Right lobe of liver (tissue), 6 donors: Measurements from ENCODE around the gene CHMP4A. TPM values are rescaled to one million over a fixed set of nuclear protein-coding genes. Genes with fewer than 3 reads are reported as not detected.
A peak's percentile ranks its signal among the peaks of the same experiment; 100 is the strongest.

Source experiments
- ATAC-seq, 4 donors: fragments of 200-7000 bp; cut with Tn5 transposase; one replicate each; pipeline ENCODE4 v1.9.1; 2020; ENCODE audit warnings: mild to moderate bottlenecking in 4 of 4, moderate library complexity in 4 of 4
- DNase-seq, 3 donors: peaks; one replicate each; pipeline ENCODE4 v3.0.0-alpha.2; 2020
- H3K27ac ChIP-seq, 3 donors: fragments of 200-600 bp; one replicate each; pipeline ENCODE4 v1.8.0; 2022
- H3K27me3 ChIP-seq, 2 donors: fragments of 200-600 bp; one replicate each; pipeline ENCODE4 v1.8.0; 2022
- H3K36me3 ChIP-seq, 4 donors: fragments of 200-600 bp; sonication (generic) in 1 of 4; one replicate each; pipeline versions ENCODE4 v1.5.1 to v1.8.0; 2017 to 2022; ENCODE audit warnings: control low read depth in 1 of 4
- H3K4me1 ChIP-seq, 4 donors: fragments of 200-600 bp; sonication (generic) in 1 of 4; one replicate each; pipeline versions ENCODE4 v1.5.1 to v1.8.0; 2017 to 2022; ENCODE audit warnings: control low read depth in 1 of 4
- H3K4me3 ChIP-seq, 3 donors: fragments of 200-600 bp; one replicate each; pipeline ENCODE4 v1.8.0; 2022
- H3K9me3 ChIP-seq, 4 donors: fragments of 200-600 bp; sonication (generic) in 1 of 4; one replicate each; pipeline versions ENCODE4 v1.5.1 to v1.8.0; 2017 to 2022; ENCODE audit warnings: control low read depth in 1 of 4
- POLR2A ChIP-seq: fragments of 450-650 bp; IDR thresholded peaks from one replicate; pipeline ENCODE4 v1.6.1; 2017; ENCODE audit warnings: antibody characterized with exemption, mild to moderate bottlenecking
- WGBS: methylation state at CpG from one replicate; pipeline ENCODE4 v1.1.6; 2018; ENCODE audit warnings: low coverage, low lambda C conversion rate; ENCODE audit not compliant: insufficient coverage; ENCODE audit errors: missing lambda C conversion rate; 5-methylcytosine and 5-hydroxymethylcytosine counted together
- intact Hi-C, 2 donors: fragments of 100-400 bp; cut with DNase I; formaldehyde crosslinking; loops; one replicate each; pipeline versions ENCODE4 v1.11.2 to v1.14.1; 2022
- total RNA-seq, 6 experiments: library from RNA; depleted of rRNA in 2 of 6; stranded (reverse); fragments of >200 nt in 2 of 6; fragmentation: NEBNext Ultra II Directional in 3 of 6; extraction: Animal tissue kit (Norgen Biotek cat#: 25700) in 3 of 6; gene quantifications; one replicate each; pipeline versions ENCODE4 v1.1.0 to v1.2.4, GENCODE V29; 2016 to 2023
- TF ChIP-seq, protein P1 (sequence below), 4 donors: fragments of 200-600 bp in 3 of 4; fragments of 450-650 bp in 1 of 4; IDR thresholded peaks; one replicate each; pipeline versions ENCODE4 v1.5.1 to v1.8.0; 2016 to 2022; ENCODE audit warnings: antibody characterized with exemption in 4 of 4, mild to moderate bottlenecking in 2 of 4
- donor health status: DM: no; HTN: yes; CAD: no.
- donor health status: DM: no; HTN: no; CAD: no.
- donor health status: DM: no; HTN: no; CAD: no.
- donor health status: DM: no; HTN: yes; CAD: no.
- donor health status: DM: no; HTN: yes; CAD: no.

The CHMP4A gene
- total RNA-seq, 6 experiments from 2014 or later: 11.9 to 28.9 (median 17.1) TPM

DNA sequence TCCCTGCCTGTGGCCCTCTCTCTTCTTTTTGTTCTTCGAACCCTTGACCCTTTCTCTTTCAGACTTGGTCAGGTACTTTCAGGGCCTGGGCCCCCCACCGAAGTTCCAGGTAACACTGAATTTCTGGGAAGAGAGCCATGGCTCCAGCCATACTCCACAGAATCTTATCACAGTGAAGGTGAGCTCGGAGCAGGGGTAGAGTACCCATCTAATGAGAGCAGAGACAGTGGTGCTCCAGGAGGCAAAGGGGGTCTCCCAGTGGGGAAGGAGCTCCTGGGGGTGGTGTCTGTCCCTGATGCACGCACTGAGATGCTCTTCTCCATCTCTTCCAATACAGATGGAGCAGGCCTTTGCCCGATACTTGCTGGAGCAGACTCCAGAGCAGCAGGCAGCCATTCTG is 47.5 kb downstream of the CHMP4A start:
- no peak overlapping the region for H3K27ac ChIP-seq
- TF ChIP-seq, protein P1, sequence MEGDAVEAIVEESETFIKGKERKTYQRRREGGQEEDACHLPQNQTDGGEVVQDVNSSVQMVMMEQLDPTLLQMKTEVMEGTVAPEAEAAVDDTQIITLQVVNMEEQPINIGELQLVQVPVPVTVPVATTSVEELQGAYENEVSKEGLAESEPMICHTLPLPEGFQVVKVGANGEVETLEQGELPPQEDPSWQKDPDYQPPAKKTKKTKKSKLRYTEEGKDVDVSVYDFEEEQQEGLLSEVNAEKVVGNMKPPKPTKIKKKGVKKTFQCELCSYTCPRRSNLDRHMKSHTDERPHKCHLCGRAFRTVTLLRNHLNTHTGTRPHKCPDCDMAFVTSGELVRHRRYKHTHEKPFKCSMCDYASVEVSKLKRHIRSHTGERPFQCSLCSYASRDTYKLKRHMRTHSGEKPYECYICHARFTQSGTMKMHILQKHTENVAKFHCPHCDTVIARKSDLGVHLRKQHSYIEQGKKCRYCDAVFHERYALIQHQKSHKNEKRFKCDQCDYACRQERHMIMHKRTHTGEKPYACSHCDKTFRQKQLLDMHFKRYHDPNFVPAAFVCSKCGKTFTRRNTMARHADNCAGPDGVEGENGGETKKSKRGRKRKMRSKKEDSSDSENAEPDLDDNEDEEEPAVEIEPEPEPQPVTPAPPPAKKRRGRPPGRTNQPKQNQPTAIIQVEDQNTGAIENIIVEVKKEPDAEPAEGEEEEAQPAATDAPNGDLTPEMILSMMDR (IDR thresholded peaks at IDR 0.05): no peak
- TF ChIP-seq POLR2A: no peak
- intact Hi-C loops: loop anchor here in 1 of 2 donors (10.0 kb wide), 1 partner anchor 101 kb away; no protein-coding TSS in a partner anchor
- DNase-seq (no peak), ATAC-seq (no peak)
- WGBS: 95% methylated on average over 5 of the region's 5 CpGs
- H3K4me1 ChIP-seq: peaks cover 0 to 22% (median 7%) of the 10 kb centered on the region in 4 donors
- H3K4me3 ChIP-seq: no peak overlapping the region
- no peaks in the 10 kb centered on the region for H3K27me3 ChIP-seq
- no peaks in the 10 kb centered on the region for H3K9me3 ChIP-seq
- peaks cover 7 to 43% (median 25%) of the 10 kb centered on the region in 4 donors for H3K36me3 ChIP-seq

DNA sequence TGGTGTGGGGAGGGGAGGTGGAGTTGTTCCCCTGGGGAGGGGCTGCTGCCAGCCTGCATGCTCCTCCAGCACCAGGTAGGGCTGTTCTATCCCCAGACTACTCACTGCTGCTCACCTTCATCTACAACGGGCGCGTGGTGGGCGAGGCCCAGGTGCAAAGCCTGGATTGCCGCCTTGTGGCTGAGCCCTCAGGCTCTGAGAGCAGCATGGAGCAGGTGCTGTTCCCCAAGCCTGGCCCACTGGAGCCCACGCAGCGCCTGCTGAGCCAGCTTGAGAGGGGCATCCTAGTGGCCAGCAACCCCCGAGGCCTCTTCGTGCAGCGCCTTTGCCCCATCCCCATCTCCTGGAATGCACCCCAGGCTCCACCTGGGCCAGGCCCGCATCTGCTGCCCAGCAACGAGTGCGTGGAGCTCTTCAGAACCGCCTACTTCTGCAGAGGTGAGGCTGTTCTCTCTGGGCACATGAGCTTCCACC is 48.7 kb downstream of the CHMP4A start:
- Histone ChIP-seq H3K27me3 (no peaks in the 10 kb centered on the region), H3K4me3 (no peak overlapping the region), H3K9me3 (no peaks in the 10 kb centered on the region), H3K27ac (no peak overlapping the region), H3K4me1 (peaks cover 0 to 32% (median 11%) of the 10 kb centered on the region in 4 donors), H3K36me3 (peaks cover 7 to 48% (median 26%) of the 10 kb centered on the region in 4 donors)
- DNase-seq (peak in 1 of 3 donors; percentile 51), ATAC-seq (no peak)
- TF ChIP-seq, protein P1 (IDR thresholded peaks at IDR 0.05): no peak
- TF ChIP-seq POLR2A: no peak
- intact Hi-C loops: loop anchor here in 1 of 2 donors (10.0 kb wide), 1 partner anchor 100 kb away; no protein-coding TSS in a partner anchor
- WGBS: no CpG with 5 or more reads among the region's 14 CpGs

DNA sequence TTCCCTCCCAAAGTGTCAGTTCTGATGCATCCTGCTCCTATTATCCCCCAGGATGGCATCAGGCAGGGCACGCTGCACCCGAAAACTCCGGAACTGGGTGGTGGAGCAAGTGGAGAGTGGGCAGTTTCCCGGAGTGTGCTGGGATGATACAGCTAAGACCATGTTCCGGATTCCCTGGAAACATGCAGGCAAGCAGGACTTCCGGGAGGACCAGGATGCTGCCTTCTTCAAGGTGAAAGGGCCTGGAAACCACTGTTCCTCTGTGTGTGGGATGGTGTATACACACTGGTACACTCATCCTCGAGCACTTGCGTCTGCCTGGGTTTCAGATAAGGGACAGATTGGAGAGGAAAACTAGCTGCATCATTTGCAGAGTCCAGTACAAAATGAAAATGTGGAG is 51.2 kb downstream of the CHMP4A start:
- H3K27me3 ChIP-seq: no peaks in the 10 kb centered on the region
- WGBS: 30% methylated on average over 6 of the region's 8 CpGs
- ATAC-seq: no peak
- peak overlapping the region; percentile 68 to 92 (median 81) for H3K4me3 ChIP-seq
- peaks cover 7 to 61% (median 35%) of the 10 kb centered on the region in 4 donors for H3K36me3 ChIP-seq
- H3K27ac ChIP-seq: peak overlapping the region; percentile 81 to 98 (median 92)
- no peak for DNase-seq
- H3K9me3 ChIP-seq: no peaks in the 10 kb centered on the region
- no peak for TF ChIP-seq POLR2A
- peaks cover 0 to 35% (median 11%) of the 10 kb centered on the region in 4 donors for H3K4me1 ChIP-seq
- intact Hi-C loops: loop anchor here in 1 of 2 donors (10.0 kb wide), 1 partner anchor 97 kb away; no protein-coding TSS in a partner anchor

DNA sequence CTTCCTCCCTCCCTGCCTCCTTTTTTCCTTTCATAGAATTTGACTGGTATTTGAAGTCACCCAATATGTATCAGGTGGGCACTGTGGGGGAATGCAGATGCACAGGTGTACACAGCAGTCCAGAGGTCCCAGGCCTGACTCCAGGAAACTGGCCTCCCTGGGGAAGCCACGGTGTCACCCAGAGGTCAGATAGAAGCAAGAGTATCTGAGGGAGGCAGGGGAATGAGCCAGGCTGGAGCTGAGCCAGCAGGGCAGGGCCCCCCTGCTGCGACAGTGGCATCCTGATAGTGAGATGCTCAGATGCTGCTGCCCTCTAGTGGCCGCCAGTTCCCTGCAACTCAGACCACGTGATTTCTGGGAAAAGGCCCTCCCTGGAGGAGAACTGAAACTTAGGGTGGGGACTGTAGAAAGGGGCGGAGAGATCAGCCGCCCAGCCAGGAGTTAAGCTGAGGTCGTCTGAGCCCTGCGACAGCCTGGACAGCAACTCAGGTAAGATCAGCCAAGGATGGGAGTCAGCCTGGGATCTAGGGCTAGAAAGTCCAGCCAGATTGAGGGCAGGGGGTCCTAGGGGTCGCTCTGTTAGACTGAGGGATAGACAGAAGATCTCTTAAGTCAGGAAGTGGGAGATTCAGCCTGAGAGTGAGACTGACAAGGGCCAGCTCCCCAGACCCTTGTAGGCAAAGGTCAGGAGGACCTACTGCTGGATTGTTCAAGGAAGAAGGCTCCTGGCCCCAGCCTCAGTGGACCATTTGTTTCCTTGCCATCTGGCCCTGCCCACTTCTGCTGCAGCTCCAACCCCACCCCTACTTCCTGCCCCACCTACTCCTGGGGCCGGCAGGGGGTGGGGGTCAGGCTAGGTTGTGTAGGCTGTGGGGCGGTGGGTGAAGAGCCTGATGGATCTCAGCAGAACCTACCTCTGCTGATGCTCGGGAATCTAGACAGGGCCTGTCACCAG is 52.2 kb downstream of the CHMP4A start, which contains the start of gene IRF9:
IRF9 (plus strand) TSS at position 416 of the 955 bp plus-strand sequence. CDS start 880 bp downstream, outside the sequence.
- H3K27me3 ChIP-seq: no peaks in the 10 kb centered on the region
- no peaks in the 10 kb centered on the region for H3K9me3 ChIP-seq
- peak; percentile 56 for TF ChIP-seq POLR2A
- TF ChIP-seq, protein P1 (IDR thresholded peaks at IDR 0.05): peak; percentile 92 to 99 (median 95)
- intact Hi-C loops: loop anchor here in 1 of 2 donors (10.0 kb wide), 1 partner anchor 96 kb away; no protein-coding TSS in a partner anchor
- H3K4me1 ChIP-seq: peaks cover 0 to 35% (median 11%) of the 10 kb centered on the region in 4 donors
- H3K27ac ChIP-seq: peak within 1 kb of the TSS; percentile 81 to 98 (median 92)
- H3K4me3 ChIP-seq: peak within 1 kb of the TSS; percentile 68 to 92 (median 81)
- 1% methylated on average over 11 of the region's 12 CpGs for WGBS
- DNase-seq (peak; percentile 95 to 97 (median 96)), ATAC-seq (peak; percentile 89 to 93 (median 92))
- peaks cover 7 to 62% (median 34%) of the 10 kb centered on the region in 4 donors for H3K36me3 ChIP-seq
